Measurements from ENCODE around the gene SLC12A1.

DNA sequence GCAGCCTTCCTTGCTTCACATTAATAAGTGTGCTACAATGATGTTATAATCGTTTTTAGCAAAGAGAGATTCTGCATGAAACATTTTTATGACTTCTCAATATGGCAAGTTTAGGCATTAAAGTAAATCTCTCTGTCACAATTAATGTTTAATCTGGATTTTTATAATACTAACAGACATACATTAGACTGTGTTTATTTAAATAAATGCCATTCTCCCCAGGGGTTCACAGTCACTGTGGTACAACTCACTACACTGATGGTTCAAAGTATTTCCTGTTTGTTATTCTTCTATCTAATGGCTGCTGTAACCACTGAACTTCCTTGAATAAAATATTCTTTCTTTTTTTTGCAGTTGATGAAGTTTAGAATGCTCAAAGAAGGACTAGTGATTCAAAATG is 59.0 kb downstream of the SLC12A1 start:
- TF ChIP-seq, protein P1, sequence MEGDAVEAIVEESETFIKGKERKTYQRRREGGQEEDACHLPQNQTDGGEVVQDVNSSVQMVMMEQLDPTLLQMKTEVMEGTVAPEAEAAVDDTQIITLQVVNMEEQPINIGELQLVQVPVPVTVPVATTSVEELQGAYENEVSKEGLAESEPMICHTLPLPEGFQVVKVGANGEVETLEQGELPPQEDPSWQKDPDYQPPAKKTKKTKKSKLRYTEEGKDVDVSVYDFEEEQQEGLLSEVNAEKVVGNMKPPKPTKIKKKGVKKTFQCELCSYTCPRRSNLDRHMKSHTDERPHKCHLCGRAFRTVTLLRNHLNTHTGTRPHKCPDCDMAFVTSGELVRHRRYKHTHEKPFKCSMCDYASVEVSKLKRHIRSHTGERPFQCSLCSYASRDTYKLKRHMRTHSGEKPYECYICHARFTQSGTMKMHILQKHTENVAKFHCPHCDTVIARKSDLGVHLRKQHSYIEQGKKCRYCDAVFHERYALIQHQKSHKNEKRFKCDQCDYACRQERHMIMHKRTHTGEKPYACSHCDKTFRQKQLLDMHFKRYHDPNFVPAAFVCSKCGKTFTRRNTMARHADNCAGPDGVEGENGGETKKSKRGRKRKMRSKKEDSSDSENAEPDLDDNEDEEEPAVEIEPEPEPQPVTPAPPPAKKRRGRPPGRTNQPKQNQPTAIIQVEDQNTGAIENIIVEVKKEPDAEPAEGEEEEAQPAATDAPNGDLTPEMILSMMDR (IDR thresholded peaks at IDR 0.05), result no peak
- TF ChIP-seq EP300 (IDR thresholded peaks at IDR 0.05), result no peak
